SK-N-SH (cell line): ENCODE measurements around the gene ANO9.

Source experiments
- GABPA ChIP-seq: IDR thresholded peaks from 2 replicates; pipeline ENCODE4 v1.4.0; 2012; ENCODE audit warnings: low read depth, mild to moderate bottlenecking
- JUND ChIP-seq: IDR thresholded peaks from 2 replicates; pipeline ENCODE4 v1.4.0; 2012
- MEF2A ChIP-seq: IDR thresholded peaks from 2 replicates; pipeline ENCODE4 v1.4.0; 2012; ENCODE audit warnings: low read depth, borderline replicate concordance
- POLR2AphosphoS5 ChIP-seq: IDR thresholded peaks from 2 replicates; pipeline ENCODE4 v1.6.1; 2012; ENCODE audit warnings: low read depth, low read length
- RCOR1 ChIP-seq: fragments of 150-350 bp; IDR thresholded peaks from 2 replicates; pipeline ENCODE4 v1.6.1; 2017; ENCODE audit warnings: antibody characterized with exemption, low read length
- REST ChIP-seq: IDR thresholded peaks from 2 replicates; pipeline ENCODE4 v1.6.1; 2012; ENCODE audit warnings: mild to moderate bottlenecking, low read depth, low read length, moderate library complexity
- RFX5 ChIP-seq: IDR thresholded peaks from 2 replicates; pipeline ENCODE4 v1.6.1; 2012; ENCODE audit warnings: mild to moderate bottlenecking, improper control_type of control experiment, low read length
- RXRA ChIP-seq: IDR thresholded peaks from 2 replicates; pipeline ENCODE4 v1.4.0; 2012; ENCODE audit warnings: low read depth, mild to moderate bottlenecking, borderline replicate concordance
- SIN3A ChIP-seq: IDR thresholded peaks from 2 replicates; pipeline ENCODE4 v1.6.1; 2012; ENCODE audit warnings: low read depth, mild to moderate bottlenecking, low read length, moderate library complexity, borderline replicate concordance
- TF ChIP-seq, protein P1 (sequence below): IDR thresholded peaks from 2 replicates; pipeline ENCODE4 v1.4.0; 2012; ENCODE audit warnings: low read depth, borderline replicate concordance
- TF ChIP-seq, protein P2 (sequence below): fragments of 200-600 bp; sonication (generic); IDR thresholded peaks from 2 replicates; pipeline ENCODE4 v1.6.1; 2017; ENCODE audit warnings: antibody characterized with exemption, mild to moderate bottlenecking, moderate library complexity
- TF ChIP-seq, protein P3 (sequence below): fragments of 150-350 bp; IDR thresholded peaks from 2 replicates; pipeline ENCODE4 v1.6.1; 2017; ENCODE audit warnings: antibody characterized with exemption, low read length, low read depth, borderline replicate concordance

GRCh38 chr11:383431-383830, 58.4 kb downstream of the ANO9 start:
- TF ChIP-seq REST (no peak), GABPA (no peak), JUND (no peak), RFX5 (no peak), MEF2A (no peak), RXRA (no peak), SIN3A (no peak), POLR2AphosphoS5 (no peak), RCOR1 (no peak)
- TF ChIP-seq, protein P1, sequence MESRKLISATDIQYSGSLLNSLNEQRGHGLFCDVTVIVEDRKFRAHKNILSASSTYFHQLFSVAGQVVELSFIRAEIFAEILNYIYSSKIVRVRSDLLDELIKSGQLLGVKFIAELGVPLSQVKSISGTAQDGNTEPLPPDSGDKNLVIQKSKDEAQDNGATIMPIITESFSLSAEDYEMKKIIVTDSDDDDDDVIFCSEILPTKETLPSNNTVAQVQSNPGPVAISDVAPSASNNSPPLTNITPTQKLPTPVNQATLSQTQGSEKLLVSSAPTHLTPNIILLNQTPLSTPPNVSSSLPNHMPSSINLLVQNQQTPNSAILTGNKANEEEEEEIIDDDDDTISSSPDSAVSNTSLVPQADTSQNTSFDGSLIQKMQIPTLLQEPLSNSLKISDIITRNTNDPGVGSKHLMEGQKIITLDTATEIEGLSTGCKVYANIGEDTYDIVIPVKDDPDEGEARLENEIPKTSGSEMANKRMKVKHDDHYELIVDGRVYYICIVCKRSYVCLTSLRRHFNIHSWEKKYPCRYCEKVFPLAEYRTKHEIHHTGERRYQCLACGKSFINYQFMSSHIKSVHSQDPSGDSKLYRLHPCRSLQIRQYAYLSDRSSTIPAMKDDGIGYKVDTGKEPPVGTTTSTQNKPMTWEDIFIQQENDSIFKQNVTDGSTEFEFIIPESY = no peak
- TF ChIP-seq, protein P2, sequence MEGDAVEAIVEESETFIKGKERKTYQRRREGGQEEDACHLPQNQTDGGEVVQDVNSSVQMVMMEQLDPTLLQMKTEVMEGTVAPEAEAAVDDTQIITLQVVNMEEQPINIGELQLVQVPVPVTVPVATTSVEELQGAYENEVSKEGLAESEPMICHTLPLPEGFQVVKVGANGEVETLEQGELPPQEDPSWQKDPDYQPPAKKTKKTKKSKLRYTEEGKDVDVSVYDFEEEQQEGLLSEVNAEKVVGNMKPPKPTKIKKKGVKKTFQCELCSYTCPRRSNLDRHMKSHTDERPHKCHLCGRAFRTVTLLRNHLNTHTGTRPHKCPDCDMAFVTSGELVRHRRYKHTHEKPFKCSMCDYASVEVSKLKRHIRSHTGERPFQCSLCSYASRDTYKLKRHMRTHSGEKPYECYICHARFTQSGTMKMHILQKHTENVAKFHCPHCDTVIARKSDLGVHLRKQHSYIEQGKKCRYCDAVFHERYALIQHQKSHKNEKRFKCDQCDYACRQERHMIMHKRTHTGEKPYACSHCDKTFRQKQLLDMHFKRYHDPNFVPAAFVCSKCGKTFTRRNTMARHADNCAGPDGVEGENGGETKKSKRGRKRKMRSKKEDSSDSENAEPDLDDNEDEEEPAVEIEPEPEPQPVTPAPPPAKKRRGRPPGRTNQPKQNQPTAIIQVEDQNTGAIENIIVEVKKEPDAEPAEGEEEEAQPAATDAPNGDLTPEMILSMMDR = no peak
- TF ChIP-seq, protein P3, sequence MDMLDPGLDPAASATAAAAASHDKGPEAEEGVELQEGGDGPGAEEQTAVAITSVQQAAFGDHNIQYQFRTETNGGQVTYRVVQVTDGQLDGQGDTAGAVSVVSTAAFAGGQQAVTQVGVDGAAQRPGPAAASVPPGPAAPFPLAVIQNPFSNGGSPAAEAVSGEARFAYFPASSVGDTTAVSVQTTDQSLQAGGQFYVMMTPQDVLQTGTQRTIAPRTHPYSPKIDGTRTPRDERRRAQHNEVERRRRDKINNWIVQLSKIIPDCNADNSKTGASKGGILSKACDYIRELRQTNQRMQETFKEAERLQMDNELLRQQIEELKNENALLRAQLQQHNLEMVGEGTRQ = no peak
